Measurements from ENCODE around the gene DCUN1D3. TPM values are rescaled to one million over a fixed set of nuclear protein-coding genes. Genes with fewer than 3 reads are reported as not detected.

DCUN1D3 gene
- total RNA-seq, 1 experiment from 2014 or later, result 10.5 TPM

GRCh38 chr16:20860361-20860760 lies 39.8 kb downstream of the DCUN1D3 start:
- TF ChIP-seq CTCF (conservative IDR thresholded peaks at IDR 0.05; ENCODE audit: low read depth, low read length) (no peak), EZH2phosphoT487 (IDR thresholded peaks at IDR 0.05; ENCODE audit: borderline replicate concordance, low read length) (no peak), EZH2 (IDR thresholded peaks at IDR 0.05; ENCODE audit: low read length, unreplicated experiment) (no peak)
- intact Hi-C loops (cut with micrococcal nuclease), result no loop called here
- H3F3A ChIP-seq (ENCODE audit: low read length, unreplicated experiment), result no peaks in the 10 kb centered on the region
- no peak overlapping the region for H3K4me3 ChIP-seq (ENCODE audit: low read length)
- no peaks in the 10 kb centered on the region for H3K9me2 ChIP-seq (replicated peaks; ENCODE audit: low read length)
- no peaks in the 10 kb centered on the region for H3K9me3 ChIP-seq (ENCODE audit: low read length)
- no peak overlapping the region for H3K9ac ChIP-seq (ENCODE audit: low read length)
- peaks cover 8% of the 10 kb centered on the region; the same call in 1 of the 2 replicates for H3K36me3 ChIP-seq (ENCODE audit: low read depth, low read length)
- DNase-seq (no peak), ATAC-seq (no peak)
- ChIA-PET CTCF (no interaction called here), POLR2A (ENCODE audit: unreplicated experiment) (no interaction called here)
- H3K4me1 ChIP-seq (ENCODE audit: insufficient read depth, low read length), result peaks cover under 1% of the 10 kb centered on the region
- no peak overlapping the region for H3K4me2 ChIP-seq (ENCODE audit: low read length)
- no peaks in the 10 kb centered on the region for H3K27me3 ChIP-seq (ENCODE audit: low read length)
- no peaks in the 10 kb centered on the region for H4K20me1 ChIP-seq (ENCODE audit: low read length)
- no TSS peak for BruUV-seq (replicated peaks)
- no peak overlapping the region for H3K27ac ChIP-seq (ENCODE audit: low read length)
- peaks cover 33% of the 10 kb centered on the region for H3K79me2 ChIP-seq (ENCODE audit: low read length)
- no peak overlapping the region for H2AFZ ChIP-seq (ENCODE audit: low read length)

GRCh38 chr16:20859699-20860098 lies 40.5 kb downstream of the DCUN1D3 start:
- CTCF ChIA-PET, result no interaction called here
- POLR2A ChIA-PET (ENCODE audit: unreplicated experiment), result no interaction called here
- H4K20me1 ChIP-seq (ENCODE audit: low read length), result no peaks in the 10 kb centered on the region
- peaks cover 14% of the 10 kb centered on the region for H3K36me3 ChIP-seq (ENCODE audit: low read depth, low read length)
- DNase-seq (no peak), ATAC-seq (no peak)
- H3K27ac ChIP-seq (ENCODE audit: low read length), result no peak overlapping the region
- H3K9me3 ChIP-seq (ENCODE audit: low read length), result no peaks in the 10 kb centered on the region
- peaks cover 27% of the 10 kb centered on the region for H3K79me2 ChIP-seq (ENCODE audit: low read length)
- intact Hi-C loops (cut with micrococcal nuclease), result no loop called here
- H3K4me3 ChIP-seq (ENCODE audit: low read length), result no peak overlapping the region
- H3K4me2 ChIP-seq (ENCODE audit: low read length), result no peak overlapping the region
- no peaks in the 10 kb centered on the region for H3K27me3 ChIP-seq (ENCODE audit: low read length)
- TF ChIP-seq EZH2 (IDR thresholded peaks at IDR 0.05; ENCODE audit: low read length, unreplicated experiment), result no peak
- no peak for TF ChIP-seq EZH2phosphoT487 (IDR thresholded peaks at IDR 0.05; ENCODE audit: borderline replicate concordance, low read length)
- TF ChIP-seq CTCF (conservative IDR thresholded peaks at IDR 0.05; ENCODE audit: low read depth, low read length), result no peak
- H3K9me2 ChIP-seq (replicated peaks; ENCODE audit: low read length), result no peaks in the 10 kb centered on the region
- no peak overlapping the region for H3K9ac ChIP-seq (ENCODE audit: low read length)
- H2AFZ ChIP-seq (ENCODE audit: low read length), result no peak overlapping the region
- H3F3A ChIP-seq (ENCODE audit: low read length, unreplicated experiment), result no peaks in the 10 kb centered on the region
- no TSS peak for BruUV-seq (replicated peaks)
- H3K4me1 ChIP-seq (ENCODE audit: insufficient read depth, low read length), result peaks cover 3% of the 10 kb centered on the region; the same call in 1 of the 2 replicates

- Histone ChIP-seq H3K4me2 (ENCODE audit: low read length) (no peak overlapping the region), H3K36me3 (ENCODE audit: low read depth, low read length) (peaks cover 14% of the 10 kb centered on the region), H3K4me3 (ENCODE audit: low read length) (no peak overlapping the region), H3K9ac (ENCODE audit: low read length) (no peak overlapping the region), H3K27ac (ENCODE audit: low read length) (no peak overlapping the region), H2AFZ (ENCODE audit: low read length) (no peak overlapping the region), H3K27me3 (ENCODE audit: low read length) (no peaks in the 10 kb centered on the region), H3K4me1 (ENCODE audit: insufficient read depth, low read length) (peaks cover 8% of the 10 kb centered on the region), H3K9me2 (replicated peaks; ENCODE audit: low read length) (no peaks in the 10 kb centered on the region), H4K20me1 (ENCODE audit: low read length) (no peaks in the 10 kb centered on the region), H3K79me2 (ENCODE audit: low read length) (peaks cover 22% of the 10 kb centered on the region), H3K9me3 (ENCODE audit: low read length) (no peaks in the 10 kb centered on the region), H3F3A (ENCODE audit: low read length, unreplicated experiment) (no peaks in the 10 kb centered on the region)
- intact Hi-C loops (cut with micrococcal nuclease), result no loop called here
- ATAC-seq, result no peak
- POLR2A ChIA-PET (ENCODE audit: unreplicated experiment), result no interaction called here
- CTCF ChIA-PET, result no interaction called here
- BruUV-seq (replicated peaks), result no TSS peak
- no peak for DNase-seq
- TF ChIP-seq EZH2phosphoT487 (IDR thresholded peaks at IDR 0.05; ENCODE audit: borderline replicate concordance, low read length), result no peak
Observed at GRCh38 chr16:20859229-20859628, 40.9 kb downstream of the DCUN1D3 start.

Data from PC-3 (cell line).